Effector CD4-positive, alpha-beta T cell (primary cell): ENCODE results near the gene KIF16B.
A peak's percentile ranks its signal among the peaks of the same experiment; 100 is the strongest.
"Not testable (repeated sequence)": the region's sequence is repeated elsewhere in the genome, so short reads cannot be mapped to it uniquely, and the experiment has no call there.

ENCODE experiments used
- DNase-seq: peaks from one replicate; pipeline ENCODE4 v3.0.0-alpha.2; 2020
- total RNA-seq: gene quantifications from one replicate; lab custom pipeline; 2026; lab: John Stamatoyannopoulos, UW

Gene KIF16B, protein sequence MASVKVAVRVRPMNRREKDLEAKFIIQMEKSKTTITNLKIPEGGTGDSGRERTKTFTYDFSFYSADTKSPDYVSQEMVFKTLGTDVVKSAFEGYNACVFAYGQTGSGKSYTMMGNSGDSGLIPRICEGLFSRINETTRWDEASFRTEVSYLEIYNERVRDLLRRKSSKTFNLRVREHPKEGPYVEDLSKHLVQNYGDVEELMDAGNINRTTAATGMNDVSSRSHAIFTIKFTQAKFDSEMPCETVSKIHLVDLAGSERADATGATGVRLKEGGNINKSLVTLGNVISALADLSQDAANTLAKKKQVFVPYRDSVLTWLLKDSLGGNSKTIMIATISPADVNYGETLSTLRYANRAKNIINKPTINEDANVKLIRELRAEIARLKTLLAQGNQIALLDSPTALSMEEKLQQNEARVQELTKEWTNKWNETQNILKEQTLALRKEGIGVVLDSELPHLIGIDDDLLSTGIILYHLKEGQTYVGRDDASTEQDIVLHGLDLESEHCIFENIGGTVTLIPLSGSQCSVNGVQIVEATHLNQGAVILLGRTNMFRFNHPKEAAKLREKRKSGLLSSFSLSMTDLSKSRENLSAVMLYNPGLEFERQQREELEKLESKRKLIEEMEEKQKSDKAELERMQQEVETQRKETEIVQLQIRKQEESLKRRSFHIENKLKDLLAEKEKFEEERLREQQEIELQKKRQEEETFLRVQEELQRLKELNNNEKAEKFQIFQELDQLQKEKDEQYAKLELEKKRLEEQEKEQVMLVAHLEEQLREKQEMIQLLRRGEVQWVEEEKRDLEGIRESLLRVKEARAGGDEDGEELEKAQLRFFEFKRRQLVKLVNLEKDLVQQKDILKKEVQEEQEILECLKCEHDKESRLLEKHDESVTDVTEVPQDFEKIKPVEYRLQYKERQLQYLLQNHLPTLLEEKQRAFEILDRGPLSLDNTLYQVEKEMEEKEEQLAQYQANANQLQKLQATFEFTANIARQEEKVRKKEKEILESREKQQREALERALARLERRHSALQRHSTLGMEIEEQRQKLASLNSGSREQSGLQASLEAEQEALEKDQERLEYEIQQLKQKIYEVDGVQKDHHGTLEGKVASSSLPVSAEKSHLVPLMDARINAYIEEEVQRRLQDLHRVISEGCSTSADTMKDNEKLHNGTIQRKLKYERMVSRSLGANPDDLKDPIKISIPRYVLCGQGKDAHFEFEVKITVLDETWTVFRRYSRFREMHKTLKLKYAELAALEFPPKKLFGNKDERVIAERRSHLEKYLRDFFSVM (N-terminal part only)
- 27.6 reads per million, percentile 54 among the genes with 10 or more reads in this experiment for total RNA-seq

DNA sequence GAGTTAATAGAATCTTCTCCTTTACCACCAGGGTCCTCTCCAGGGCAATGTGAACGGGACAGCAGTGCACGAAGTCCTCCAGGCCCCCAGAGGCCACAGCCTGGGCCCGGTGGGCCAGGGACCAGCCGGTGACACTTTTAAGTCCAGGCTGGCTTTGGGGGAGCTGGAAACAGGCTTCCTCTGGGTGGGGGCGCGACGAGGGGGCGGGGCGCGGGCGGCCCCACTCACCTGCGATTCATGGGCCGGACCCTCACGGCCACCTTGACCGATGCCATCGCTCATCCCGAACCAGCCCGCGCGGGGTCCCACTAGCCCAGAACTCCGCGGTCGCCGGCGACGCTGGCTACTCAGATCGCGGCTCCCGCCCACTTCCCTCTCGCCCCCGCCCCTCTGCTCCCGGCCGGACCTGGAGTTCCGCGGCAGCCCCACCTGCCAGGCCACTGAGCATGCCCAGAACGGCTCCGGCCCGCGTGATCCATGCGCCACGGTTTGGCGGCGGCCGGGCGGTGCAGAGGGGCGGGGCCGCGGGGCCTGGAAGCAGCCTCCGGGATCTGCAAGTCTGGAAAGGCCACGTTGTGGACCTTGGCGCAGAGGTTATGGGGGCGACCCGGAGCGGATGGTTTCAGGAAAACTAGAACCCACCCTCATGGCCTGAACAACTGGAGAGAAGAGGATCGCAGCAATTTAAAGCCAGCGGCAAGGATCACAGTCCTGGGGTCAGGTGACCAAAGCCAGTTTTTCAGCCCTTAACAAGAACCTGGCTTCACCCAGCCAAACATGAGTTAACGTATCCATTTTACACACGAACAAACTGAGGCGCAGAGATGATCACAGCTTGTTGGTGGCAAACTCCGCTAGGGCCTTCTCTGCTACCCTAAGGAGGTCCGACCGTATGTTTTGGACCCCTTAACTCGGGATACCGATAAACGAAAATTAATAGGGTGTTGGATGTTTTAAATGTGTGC is at the start of gene KIF16B:
KIF16B (minus strand) TSS at position 448 of the 965 bp plus-strand sequence; CDS start at position 275, 173 bp downstream.
- peak; percentile 68 for DNase-seq

DNA sequence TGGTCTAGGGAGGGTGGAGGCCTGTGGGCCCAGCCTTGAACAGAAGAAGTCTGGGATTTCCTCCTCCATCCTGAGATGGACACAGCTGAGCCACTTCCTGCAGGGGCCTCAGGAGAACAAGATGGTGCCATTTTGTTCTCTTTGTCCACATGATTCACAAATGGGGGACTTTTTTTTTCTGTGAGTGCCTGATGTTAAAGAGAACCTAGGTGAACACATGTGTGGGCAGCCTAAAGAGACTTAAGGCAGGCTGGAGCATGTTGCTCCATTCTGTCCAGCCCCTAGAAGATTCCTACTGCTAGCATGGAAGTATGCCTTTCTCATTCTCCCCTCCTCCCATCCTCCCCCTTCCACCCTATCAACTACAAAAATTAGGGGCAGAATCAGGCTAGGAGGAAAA is 49.3 kb upstream of the KIF16B start:
- DNase-seq = no peak

DNA sequence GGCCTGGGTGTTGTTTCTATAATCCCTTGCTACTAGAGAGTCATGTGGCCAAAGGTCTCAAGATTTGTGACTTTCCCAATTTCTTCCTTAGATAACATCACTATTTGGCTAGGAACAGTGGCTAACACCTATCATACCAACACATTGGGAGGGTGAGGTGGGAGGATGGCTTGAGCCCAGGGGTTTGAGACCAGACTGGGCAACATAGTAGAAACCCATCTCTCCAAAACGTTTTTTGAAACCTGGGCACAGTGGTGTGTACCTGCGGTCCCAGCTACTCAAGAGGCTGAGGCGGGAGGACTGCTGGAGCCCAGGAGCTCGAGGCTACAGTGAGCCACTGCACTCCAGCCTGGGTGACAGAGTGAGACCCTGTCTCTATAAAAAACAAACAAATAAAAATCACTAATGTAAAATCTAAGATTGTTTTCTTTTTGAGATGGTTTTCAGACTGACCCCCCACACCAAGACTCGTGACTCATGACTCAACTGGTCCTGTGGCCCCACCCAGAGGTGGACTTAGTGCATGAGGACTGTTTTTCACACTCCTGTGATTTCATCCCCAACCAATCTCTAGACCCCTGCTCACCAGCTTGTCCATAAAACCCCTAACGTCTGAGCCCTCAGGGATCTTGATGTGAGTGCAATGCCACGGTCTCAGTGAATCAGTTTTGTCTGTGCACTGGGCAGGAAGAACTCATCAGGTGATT is 48.3 kb upstream of the KIF16B start:
- no peak for DNase-seq

DNA sequence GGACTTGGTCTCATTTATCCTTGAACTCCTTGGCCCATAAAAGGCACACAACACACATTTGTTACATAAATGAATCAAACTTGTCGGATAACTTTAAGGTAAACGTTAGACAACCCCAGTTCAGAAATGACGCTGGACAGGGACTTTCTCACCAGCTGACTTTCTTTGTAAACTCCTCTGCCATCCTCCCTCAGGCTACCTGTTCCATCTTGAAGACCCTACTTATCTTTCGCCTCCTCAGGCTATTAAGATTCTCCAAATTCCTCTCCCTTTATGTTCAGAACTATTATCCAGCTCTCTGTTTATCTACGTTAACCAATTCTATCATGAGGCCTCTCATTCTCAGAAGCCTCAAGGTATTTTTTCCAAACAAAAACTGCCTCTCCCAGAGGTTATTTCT is 47.7 kb upstream of the KIF16B start:
- DNase-seq = no peak

DNA sequence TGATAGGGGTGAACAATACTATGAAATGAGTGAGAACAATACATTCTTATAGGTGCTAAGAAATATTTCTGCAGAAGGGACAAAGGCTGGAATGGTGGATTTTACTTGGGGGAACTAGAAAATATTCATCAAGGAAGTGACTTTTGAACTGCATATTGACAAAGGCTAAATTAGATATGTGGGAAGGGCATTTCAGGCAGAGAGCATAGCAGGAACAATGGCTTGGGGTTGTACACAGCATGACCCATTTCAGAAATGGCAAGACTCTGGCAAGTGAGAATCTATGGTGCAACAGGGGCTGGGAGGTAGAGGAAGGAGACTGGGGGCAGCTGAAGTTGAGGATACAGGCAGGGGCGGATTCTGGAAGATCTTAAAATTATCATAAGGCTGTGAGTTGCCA is 46.7 kb upstream of the KIF16B start:
- no peak for DNase-seq

DNA sequence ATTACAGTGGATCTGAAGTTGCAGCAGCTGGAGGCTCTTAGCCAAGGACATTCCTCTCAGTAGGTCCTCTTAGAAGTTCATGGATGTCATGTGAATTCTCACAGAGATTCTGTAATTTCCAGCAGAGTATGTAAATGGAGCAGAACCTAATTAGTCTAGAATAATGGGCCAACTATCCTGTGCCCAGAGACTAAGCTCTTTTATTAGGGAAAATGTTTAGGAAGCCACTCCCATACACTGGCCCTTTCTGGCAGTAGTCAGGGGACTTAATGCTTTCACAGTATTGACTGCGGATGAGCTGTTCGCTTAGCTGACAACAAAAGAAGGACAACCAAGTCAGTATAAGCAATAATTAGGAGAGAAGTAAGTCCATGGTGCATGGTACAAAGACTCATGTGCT is 43.8 kb upstream of the KIF16B start:
- no peak for DNase-seq

DNA sequence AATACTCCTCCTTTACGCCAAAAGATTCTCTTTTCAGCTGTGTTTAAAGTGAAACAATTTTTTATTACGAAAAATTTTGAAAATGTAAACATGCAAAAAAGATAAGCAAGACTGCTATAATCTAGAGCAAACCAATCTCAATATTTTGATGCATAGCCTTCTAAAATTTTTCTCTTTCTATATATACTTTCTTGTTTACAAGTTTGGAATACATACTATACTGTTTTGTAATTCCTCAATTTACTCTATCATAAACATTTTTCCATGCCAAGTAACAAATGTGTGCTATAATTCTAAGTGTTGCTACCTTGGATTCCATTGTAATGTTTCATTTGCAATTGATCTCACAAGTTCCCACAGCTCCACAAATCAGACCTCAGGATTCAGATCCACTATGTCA is 43.1 kb upstream of the KIF16B start:
- DNase-seq = no peak

DNA sequence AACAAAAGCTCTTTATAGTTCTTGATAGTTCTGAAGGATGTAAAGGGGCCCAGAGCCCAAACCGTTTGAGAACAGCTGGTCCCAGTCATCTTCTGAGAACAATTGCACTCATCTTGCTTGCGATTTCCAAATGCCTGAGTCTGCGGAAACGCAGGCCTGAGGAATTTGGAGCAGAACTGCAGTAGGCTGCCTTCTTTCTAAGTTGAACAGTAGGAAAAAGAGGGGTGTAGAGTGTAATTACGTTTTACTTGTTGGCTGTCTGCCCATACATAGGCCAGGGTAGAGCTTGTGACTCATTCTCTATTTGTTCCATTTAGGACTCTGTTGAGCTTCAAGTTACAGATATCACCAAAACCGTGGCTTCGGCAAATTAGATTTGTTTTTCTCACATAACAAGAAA is 42.0 kb upstream of the KIF16B start:
- no peak for DNase-seq

DNA sequence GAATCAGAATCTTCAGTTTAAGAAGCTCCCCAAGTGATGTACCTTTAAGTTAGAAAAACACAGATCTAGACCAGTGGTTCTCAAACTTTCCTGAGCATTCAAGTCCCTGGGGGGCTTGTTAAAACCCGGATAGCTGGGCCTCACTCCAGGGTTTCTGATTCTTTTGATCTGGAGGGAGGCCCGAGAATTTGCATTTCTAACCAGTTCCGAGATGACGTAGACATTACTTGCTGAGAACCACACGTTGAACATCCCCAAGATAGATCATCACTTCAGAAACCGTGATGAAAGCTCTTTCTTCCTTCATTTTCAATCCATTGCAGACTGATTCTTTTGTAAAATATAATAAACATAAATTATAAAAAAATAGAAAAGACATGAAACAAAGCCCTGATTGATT is 40.7 kb upstream of the KIF16B start:
- no peak for DNase-seq

DNA sequence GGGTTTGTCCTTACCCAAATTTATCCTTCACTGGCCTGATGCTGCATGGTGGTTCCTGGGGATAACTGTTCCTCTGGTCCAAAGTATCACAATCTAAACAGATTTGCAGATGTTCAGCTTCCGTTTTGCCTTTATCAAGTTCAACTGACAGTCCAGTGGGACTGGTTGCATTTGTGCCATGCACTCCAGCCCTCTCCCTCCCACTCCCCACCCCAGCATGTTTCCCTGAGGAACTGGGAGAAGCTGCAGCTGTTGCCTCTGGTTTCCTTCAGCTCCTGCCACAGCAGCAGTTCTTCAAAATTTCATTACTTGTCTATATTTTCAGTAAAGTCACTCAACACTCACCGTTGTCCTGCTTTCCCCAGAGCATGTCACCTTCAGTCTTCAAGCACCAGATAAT is 39.5 kb upstream of the KIF16B start:
- DNase-seq = no peak

DNA sequence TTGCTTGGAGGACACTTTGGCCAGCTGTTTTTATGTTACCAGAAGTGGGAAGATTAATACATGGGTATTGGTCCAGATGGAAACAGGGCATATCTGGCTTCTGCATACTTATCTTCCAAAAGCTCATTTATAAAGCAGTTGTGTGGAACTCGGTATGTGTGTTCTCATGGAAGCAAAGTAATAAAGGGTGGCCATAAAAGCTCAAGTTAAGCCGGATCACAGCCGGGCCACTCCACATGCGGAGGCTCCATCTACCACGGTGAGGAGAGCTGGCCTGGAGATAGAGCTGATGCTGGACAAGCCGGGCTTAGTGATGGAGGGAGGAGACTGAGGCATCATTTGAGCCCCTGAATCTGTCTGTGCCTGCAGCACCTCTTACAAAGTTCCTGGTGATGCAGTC is 38.6 kb upstream of the KIF16B start:
- DNase-seq = no peak

DNA sequence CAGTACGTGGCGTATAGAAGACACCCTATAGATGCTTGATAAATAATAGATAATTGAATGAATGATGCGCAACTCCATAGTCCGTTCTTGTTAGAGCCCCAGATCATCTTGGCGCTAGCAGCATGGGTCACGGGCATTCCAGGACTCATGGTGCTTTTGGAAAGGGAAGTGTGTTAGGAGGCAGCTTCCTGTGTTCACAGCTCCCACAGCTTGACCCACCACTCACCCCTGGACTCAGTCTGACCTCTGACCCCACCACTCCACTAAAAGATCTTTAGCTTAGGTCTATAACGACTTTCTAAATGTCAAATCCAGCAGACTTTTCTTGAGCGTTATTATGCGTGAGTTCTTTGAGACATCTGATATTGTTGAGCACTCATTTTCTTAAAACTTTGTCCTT is 35.8 kb upstream of the KIF16B start:
- DNase-seq = no peak

DNA sequence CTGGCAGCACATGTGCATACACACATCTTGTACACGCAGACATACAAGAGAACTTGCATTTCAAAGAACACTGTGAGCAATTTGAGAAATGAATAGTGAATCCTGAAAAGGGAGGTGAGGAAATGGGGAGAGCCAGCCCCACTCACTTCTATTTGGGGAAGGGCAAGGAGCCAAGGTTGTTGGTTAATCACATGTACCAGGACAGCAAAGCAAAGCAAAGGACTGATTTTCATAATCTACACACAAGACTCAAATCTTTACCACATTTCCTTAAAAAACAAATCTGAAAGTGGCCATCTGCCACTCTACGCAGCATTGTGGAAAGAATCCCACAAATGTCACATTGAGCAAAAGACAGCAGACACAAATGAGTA is 35.0 kb upstream of the KIF16B start:
- no peak for DNase-seq

DNA sequence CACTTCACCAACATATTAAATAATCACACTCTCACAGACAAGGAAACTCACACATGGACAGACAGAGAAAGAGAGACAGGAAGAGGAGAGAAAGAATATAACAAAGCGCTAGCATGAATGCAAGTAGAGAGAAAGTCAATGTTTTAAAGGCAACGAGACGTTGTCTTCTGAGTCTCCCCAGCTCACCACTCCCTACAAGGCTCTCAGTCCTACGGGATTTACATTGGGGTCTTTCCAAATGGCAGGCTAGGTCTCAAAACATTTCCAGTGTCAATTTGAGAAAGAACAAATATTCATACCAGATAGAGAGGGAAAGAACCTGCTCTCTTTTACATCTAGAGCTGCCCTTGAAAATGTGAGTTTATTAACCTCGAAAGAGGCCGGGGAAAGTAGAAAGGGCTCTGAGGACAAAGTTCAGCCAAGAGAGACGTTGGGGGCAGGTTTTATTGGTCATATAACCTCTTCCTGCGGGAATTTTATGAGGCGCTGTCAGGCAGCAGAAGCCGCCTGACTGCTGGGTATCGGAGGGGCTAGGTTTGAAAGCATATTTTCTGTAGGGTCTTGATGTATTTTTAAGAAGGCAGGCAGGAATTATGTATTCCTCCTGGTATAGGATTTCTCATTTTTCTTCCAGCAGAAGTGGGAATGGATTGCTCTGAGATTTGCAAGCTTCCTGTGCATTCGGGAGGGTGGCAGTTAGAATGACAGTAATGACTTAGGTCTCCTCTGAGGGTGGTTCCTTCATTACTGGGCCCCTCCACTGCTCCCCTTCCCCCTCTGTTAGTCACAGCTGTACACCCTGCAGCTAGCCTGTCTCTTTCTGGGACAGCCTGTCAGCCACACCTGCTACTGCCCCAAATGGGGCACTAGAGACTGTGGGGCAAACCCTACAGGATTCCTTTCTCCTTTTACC is 34.4 kb upstream of the KIF16B start:
- no peak for DNase-seq

DNA sequence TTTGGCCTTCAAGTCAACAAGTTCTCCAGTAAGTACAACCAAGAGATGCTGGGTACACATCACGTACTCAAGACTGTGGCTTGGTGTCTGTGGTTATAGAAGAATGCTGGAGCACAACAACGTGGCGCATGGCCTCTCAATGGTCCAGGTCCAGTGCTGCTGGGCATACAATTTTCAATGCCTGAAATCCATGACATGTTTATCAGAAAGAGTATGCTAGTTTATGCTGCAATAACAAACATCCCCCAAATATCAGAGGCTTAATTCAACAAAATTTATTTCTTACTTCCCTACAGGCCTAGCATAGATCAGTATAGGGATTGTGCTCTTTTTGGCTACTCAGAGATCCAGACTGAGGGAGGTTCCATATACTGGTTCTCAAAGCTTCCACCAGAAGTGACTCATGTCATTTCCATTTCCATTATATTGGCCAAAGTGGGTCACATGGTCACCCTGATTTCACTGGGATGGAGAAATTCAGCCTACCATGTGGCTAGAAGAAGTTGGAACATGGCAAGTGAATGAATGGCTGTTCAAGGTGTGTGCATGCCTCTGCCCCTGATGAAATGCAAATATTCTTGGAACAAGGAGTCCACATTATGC is 33.3 kb upstream of the KIF16B start:
- no peak for DNase-seq

DNA sequence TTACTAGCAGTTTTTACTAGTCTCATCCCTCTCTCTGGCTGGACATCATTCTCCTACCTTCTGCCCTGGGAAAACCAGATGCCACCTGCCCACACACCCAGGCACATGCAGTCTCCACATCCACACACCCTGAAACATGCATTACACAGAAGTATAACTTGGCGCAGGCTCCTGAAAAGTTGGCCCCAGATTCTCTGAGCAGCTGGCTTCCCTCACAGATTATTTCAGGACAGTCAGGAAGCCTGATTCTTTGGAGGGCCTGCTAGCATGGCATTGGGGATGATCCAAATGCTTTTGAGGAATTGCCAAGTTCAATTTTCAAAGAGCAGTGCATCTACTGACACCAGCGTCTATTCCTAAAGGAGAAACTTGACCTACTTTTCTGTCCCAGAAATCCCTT is 27.8 kb upstream of the KIF16B start:
- no peak for DNase-seq

DNA sequence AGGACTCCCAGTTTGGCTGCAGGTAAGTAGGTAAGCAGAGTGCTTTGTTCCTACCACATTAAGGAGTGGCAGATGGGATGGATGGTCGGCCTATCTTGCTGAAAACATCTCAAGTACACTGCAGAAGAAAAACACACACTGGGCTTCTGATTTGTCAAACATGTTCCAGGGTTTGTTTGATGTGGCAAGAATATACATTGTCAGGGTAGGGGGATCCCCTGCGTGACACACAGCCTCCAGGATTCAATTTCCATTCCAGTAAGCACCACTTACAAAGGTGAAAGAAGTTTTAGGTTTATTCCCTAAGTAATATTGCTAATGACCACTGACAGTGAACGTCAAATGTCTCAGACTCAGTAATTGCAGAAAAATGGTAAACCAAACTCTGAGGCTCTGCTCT is 26.0 kb upstream of the KIF16B start:
- no peak for DNase-seq

DNA sequence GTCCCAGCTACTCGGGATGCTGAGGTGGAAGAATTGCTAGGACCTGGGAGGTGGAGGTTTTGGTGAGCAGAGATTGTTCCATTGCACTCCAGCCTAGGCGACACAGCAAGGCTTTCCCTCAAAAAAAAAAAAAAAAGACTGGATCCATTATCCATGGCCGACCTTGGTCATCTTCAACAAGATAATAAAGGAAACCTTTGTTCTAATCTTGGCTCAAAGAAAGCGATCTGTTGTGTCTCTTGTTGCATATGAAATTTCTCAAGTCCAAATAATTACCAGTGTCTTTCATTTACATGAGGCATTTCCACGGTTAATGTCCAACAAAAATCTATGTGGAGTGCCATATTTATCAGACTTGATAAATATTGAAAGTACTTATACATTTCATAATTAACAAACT is 23.7 kb upstream of the KIF16B start:
- no peak for DNase-seq

DNA sequence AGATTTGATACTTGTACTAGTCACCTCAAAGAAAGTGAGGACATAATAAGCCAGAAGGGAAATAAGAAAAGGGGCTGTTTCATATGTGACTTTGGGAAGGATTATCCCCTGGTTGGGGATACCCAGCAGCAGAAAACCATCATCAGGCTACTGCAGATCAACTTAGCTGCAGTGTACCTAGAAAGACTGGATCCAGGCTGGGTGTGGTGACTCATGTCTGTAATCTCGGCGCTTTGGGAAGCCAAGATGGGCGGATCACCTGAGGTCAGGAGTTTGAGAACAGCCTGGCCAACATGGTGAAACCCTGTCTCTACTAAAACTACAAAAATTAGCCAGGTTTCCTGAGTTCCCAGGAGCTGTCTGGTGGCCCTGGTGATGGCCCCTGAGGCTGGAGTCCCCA is 23.2 kb upstream of the KIF16B start:
- not testable (repeated sequence) for DNase-seq

DNA sequence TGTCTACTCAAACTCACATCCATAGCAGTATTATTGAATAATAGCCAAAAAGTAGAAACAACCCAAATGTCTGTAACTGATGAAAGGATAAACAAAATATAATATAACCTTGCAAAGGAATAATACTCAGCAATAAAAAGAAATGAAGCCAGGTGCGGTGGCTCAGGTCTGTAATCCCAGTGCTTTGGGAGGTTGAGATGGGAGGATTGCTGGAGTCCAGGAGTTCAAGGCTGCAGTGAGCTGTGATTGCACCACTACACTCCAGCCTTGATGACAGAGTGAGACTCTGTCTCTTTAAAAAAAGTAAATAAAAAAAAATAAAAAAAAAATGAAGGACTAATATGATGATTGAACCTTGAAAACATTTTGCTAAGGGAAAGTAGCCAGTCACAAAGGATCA is 22.1 kb upstream of the KIF16B start:
- DNase-seq = no peak
